GM10847 (cell line): Measurements from ENCODE around the gene GUCD1.
"Not testable (repeated sequence)": the region's sequence is repeated elsewhere in the genome, so short reads cannot be mapped to it uniquely, and the experiment has no call there.

Experiments
- POLR2A ChIP-seq: IDR thresholded peaks from 2 replicates; pipeline ENCODE4 v1.6.1; 2011; ENCODE audit not compliant: insufficient read length; ENCODE audit errors: extremely low read depth

The GUCD1 gene

GRCh38 chr22:24554313-24555164 lies at the start of gene GUCD1:
TSS of gene GUCD1 (minus strand) at chr22:24555138. CDS start at chr22:24554991, 147 bp downstream.
- TF ChIP-seq POLR2A: no peak

GRCh38 chr22:24602847-24603769 lies 48.2 kb upstream of the GUCD1 start, which contains the start of gene GGT1:
TSS of gene GGT1 (plus strand) at chr22:24603193. CDS start at chr22:24611082, 7,889 bp downstream.
- TF ChIP-seq POLR2A: not testable (repeated sequence)

- no peak for TF ChIP-seq POLR2A
Measured at GRCh38 chr22:24601217-24602104, 46.5 kb upstream of the GUCD1 start.

- no peak for TF ChIP-seq POLR2A
Measured at GRCh38 chr22:24599514-24599913, 44.6 kb upstream of the GUCD1 start.

GRCh38 chr22:24595863-24596262 lies 40.9 kb upstream of the GUCD1 start:
- TF ChIP-seq POLR2A: no peak

- no peak for TF ChIP-seq POLR2A
Measured at GRCh38 chr22:24595228-24595627, 40.3 kb upstream of the GUCD1 start.

- no peak for TF ChIP-seq POLR2A
Measured at GRCh38 chr22:24594569-24595120, 39.7 kb upstream of the GUCD1 start.

- TF ChIP-seq POLR2A: no peak
Measured at GRCh38 chr22:24593836-24594568, 39.1 kb upstream of the GUCD1 start.

- no peak for TF ChIP-seq POLR2A
Measured at GRCh38 chr22:24592851-24593558, 38.1 kb upstream of the GUCD1 start, which contains the start of gene LRRC75B. TSS of gene LRRC75B (minus strand) at chr22:24593073. CDS start at chr22:24593039, 34 bp downstream.

- no peak for TF ChIP-seq POLR2A
Measured at GRCh38 chr22:24592058-24592850, 37.3 kb upstream of the GUCD1 start.

- no peak for TF ChIP-seq POLR2A
Measured at GRCh38 chr22:24591286-24591830, 36.4 kb upstream of the GUCD1 start.

- TF ChIP-seq POLR2A: no peak
Measured at GRCh38 chr22:24590596-24591173, 35.7 kb upstream of the GUCD1 start.
